Skin of body (tissue), 2 donors: ENCODE results near the gene NRG2. TPM values are rescaled to one million over a fixed set of nuclear protein-coding genes. Genes with fewer than 3 reads are reported as not detected.

Experiments used
- DNase-seq: peaks from one replicate; lab custom pipeline; 2025; lab: John Stamatoyannopoulos, UW
- total RNA-seq: library from RNA; depleted of rRNA; stranded (reverse); fragments of >200 nt; gene quantifications from one replicate; pipeline ENCODE4 v1.2.3, GENCODE V29; 2014

Gene NRG2
- total RNA-seq, 1 donor from 2014 or later, result 0.99 TPM

- no peak for DNase-seq
Measured at GRCh38 chr5:139816566-139816965, 226.5 kb downstream of the NRG2 start.

GRCh38 chr5:139814704-139815280 lies 228.3 kb downstream of the NRG2 start:
- DNase-seq, result no peak

- DNase-seq, result no peak
Measured at GRCh38 chr5:139814191-139814601, 228.9 kb downstream of the NRG2 start.

- DNase-seq, result no peak
Measured at GRCh38 chr5:139812836-139813805, 230.0 kb downstream of the NRG2 start.

- no peak for DNase-seq
Measured at GRCh38 chr5:139812323-139812722, 230.8 kb downstream of the NRG2 start.

- no peak for DNase-seq
Measured at GRCh38 chr5:139811274-139811607, 231.9 kb downstream of the NRG2 start.

- DNase-seq, result no peak
Measured at GRCh38 chr5:139810341-139811273, 232.5 kb downstream of the NRG2 start.

GRCh38 chr5:139809331-139809810 lies 233.7 kb downstream of the NRG2 start:
- DNase-seq, result no peak

- DNase-seq, result no peak
Measured at GRCh38 chr5:139808481-139809330, 234.4 kb downstream of the NRG2 start.

- DNase-seq, result no peak
Measured at GRCh38 chr5:139807647-139808030, 235.5 kb downstream of the NRG2 start.

- DNase-seq, result no peak
Measured at GRCh38 chr5:139806726-139807646, 236.1 kb downstream of the NRG2 start.

GRCh38 chr5:139806111-139806510 lies 237.0 kb downstream of the NRG2 start:
- no peak for DNase-seq

- DNase-seq, result no peak
Measured at GRCh38 chr5:139805545-139805944, 237.6 kb downstream of the NRG2 start.

- no peak for DNase-seq
Measured at GRCh38 chr5:139804800-139805397, 238.2 kb downstream of the NRG2 start.

GRCh38 chr5:139803978-139804377 lies 239.1 kb downstream of the NRG2 start:
- no peak for DNase-seq

- no peak for DNase-seq
Measured at GRCh38 chr5:139799359-139799758, 243.7 kb downstream of the NRG2 start.

- DNase-seq, result no peak
Measured at GRCh38 chr5:139798883-139799282, 244.2 kb downstream of the NRG2 start.

GRCh38 chr5:139797856-139798510 lies 245.1 kb downstream of the NRG2 start:
- no peak for DNase-seq

GRCh38 chr5:139797335-139797734 lies 245.8 kb downstream of the NRG2 start:
- no peak for DNase-seq
